ENCODE results near the gene GRIK4.

DNA sequence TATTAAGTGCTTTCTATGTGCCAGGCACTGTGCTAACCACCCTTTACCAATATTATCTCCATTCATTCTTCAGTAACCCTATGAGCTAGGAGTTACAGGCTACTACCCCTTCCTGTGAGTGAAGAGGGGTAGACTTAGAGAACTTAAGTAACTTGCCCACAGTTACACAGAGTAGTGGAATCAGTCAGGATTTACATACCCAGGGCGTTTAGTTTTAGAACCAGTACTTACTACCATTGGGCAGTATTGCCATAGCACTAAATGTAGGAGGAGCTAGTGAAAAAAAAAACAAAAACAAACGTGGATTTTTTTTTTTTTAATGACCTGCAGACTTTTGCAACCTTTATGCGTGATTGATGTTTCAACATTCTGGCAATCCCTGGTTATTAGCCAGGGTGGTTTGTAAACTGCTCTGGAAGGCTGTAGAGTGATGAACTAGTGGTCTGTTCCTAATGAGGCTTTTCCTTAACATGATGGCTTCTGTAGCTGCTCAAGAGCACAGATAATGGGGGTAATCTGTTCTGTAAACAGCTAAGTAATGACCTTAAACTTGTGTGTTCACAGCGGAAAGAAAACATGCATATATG is 523.7 kb downstream of the GRIK4 start:
- TF ChIP-seq, protein P1, sequence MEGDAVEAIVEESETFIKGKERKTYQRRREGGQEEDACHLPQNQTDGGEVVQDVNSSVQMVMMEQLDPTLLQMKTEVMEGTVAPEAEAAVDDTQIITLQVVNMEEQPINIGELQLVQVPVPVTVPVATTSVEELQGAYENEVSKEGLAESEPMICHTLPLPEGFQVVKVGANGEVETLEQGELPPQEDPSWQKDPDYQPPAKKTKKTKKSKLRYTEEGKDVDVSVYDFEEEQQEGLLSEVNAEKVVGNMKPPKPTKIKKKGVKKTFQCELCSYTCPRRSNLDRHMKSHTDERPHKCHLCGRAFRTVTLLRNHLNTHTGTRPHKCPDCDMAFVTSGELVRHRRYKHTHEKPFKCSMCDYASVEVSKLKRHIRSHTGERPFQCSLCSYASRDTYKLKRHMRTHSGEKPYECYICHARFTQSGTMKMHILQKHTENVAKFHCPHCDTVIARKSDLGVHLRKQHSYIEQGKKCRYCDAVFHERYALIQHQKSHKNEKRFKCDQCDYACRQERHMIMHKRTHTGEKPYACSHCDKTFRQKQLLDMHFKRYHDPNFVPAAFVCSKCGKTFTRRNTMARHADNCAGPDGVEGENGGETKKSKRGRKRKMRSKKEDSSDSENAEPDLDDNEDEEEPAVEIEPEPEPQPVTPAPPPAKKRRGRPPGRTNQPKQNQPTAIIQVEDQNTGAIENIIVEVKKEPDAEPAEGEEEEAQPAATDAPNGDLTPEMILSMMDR (conservative IDR thresholded peaks at IDR 0.05; ENCODE audit: low read depth, low read length) = no peak
- TF ChIP-seq MAFK (IDR thresholded peaks at IDR 0.05; ENCODE audit: low read depth, low read length) (no peak), BHLHE40 (IDR thresholded peaks at IDR 0.05; ENCODE audit: low read depth, low read length) (no peak), POLR2A (IDR thresholded peaks at IDR 0.05; ENCODE audit: low read depth, low read length) (no peak), RFX5 (IDR thresholded peaks at IDR 0.05; ENCODE audit: low read depth, low read length) (no peak), RAD21 (IDR thresholded peaks at IDR 0.05; ENCODE audit: low read length) (no peak), MXI1 (IDR thresholded peaks at IDR 0.05; ENCODE audit: borderline replicate concordance, low read depth, low read length) (no peak), CEBPB (IDR thresholded peaks at IDR 0.05; ENCODE audit: low read depth, low read length) (no peak), NFE2L2 (IDR thresholded peaks at IDR 0.05; ENCODE audit: low read depth, low read length) (no peak), FOS (IDR thresholded peaks at IDR 0.05; ENCODE audit: low read depth, low read length) (no peak), MAZ (IDR thresholded peaks at IDR 0.05; ENCODE audit: borderline replicate concordance, low read depth, low read length) (no peak)
- TF ChIP-seq, protein P2, sequence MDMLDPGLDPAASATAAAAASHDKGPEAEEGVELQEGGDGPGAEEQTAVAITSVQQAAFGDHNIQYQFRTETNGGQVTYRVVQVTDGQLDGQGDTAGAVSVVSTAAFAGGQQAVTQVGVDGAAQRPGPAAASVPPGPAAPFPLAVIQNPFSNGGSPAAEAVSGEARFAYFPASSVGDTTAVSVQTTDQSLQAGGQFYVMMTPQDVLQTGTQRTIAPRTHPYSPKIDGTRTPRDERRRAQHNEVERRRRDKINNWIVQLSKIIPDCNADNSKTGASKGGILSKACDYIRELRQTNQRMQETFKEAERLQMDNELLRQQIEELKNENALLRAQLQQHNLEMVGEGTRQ (IDR thresholded peaks at IDR 0.05; ENCODE audit: low read depth, low read length) = no peak
- TF ChIP-seq, protein P3, sequence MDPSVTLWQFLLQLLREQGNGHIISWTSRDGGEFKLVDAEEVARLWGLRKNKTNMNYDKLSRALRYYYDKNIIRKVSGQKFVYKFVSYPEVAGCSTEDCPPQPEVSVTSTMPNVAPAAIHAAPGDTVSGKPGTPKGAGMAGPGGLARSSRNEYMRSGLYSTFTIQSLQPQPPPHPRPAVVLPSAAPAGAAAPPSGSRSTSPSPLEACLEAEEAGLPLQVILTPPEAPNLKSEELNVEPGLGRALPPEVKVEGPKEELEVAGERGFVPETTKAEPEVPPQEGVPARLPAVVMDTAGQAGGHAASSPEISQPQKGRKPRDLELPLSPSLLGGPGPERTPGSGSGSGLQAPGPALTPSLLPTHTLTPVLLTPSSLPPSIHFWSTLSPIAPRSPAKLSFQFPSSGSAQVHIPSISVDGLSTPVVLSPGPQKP (IDR thresholded peaks at IDR 0.05; ENCODE audit: borderline replicate concordance, low read depth, low read length) = no peak
